IPS-20b (cell line): ENCODE measurements around the gene PFKFB4.
A peak's percentile ranks its signal among the peaks of the same experiment; 100 is the strongest.

Source experiments
- H3K27ac ChIP-seq: one replicate; pipeline ENCODE4 v1.5.1; 2013; ENCODE audit warnings: low read length
- H3K27me3 ChIP-seq: 2 replicates; pipeline ENCODE4 v1.6.1; 2013; ENCODE audit warnings: mild to moderate bottlenecking, low read length, inconsistent platforms; ENCODE audit not compliant: insufficient read depth
- H3K36me3 ChIP-seq: 2 replicates; pipeline ENCODE4 v1.6.1; 2013; ENCODE audit warnings: low read depth, mild to moderate bottlenecking, inconsistent platforms, low read length, moderate library complexity; ENCODE audit not compliant: insufficient read depth
- H3K4me1 ChIP-seq: 2 replicates; pipeline ENCODE4 v1.6.1; 2013; ENCODE audit warnings: mild to moderate bottlenecking, control low read depth, inconsistent platforms, low read length, moderate library complexity; ENCODE audit not compliant: insufficient read depth
- H3K4me3 ChIP-seq: 2 replicates; pipeline ENCODE4 v1.5.1; 2013; ENCODE audit warnings: mild to moderate bottlenecking, low read length, inconsistent platforms
- H3K9ac ChIP-seq: 2 replicates; pipeline ENCODE4 v1.6.1; 2013; ENCODE audit warnings: low read depth, mild to moderate bottlenecking, inconsistent platforms, low read length, moderate library complexity
- H3K9me3 ChIP-seq: 2 replicates; pipeline ENCODE4 v1.6.1; 2013; ENCODE audit warnings: mild to moderate bottlenecking, low read depth, low read length, inconsistent platforms; ENCODE audit not compliant: insufficient read depth

The PFKFB4 gene

GRCh38 chr3:48595075-48595525, 38.5 kb upstream of the PFKFB4 start, which contains the start of gene COL7A1:
Gene COL7A1, minus strand, starts transcription at chr3:48595329. Its CDS starts 170 bp downstream, at chr3:48595159.
- H3K36me3 ChIP-seq = peaks cover 30% of the 10 kb centered on the region
- H3K9ac ChIP-seq = peak within 1 kb of the TSS; percentile 56
- peak within 1 kb of the TSS; percentile 62 for H3K4me3 ChIP-seq
- H3K27ac ChIP-seq = no peak within 1 kb of the TSS
- no peaks in the 10 kb centered on the region for H3K9me3 ChIP-seq
- H3K27me3 ChIP-seq = peaks cover 22% of the 10 kb centered on the region
- no peaks in the 10 kb centered on the region; the same call in none of the 2 replicates for H3K4me1 ChIP-seq

- H3K4me1 ChIP-seq = no peaks in the 10 kb centered on the region; the same call in none of the 2 replicates
- no peaks in the 10 kb centered on the region for H3K9me3 ChIP-seq
- H3K9ac ChIP-seq = peak overlapping the region; percentile 56
- peaks cover 24% of the 10 kb centered on the region for H3K36me3 ChIP-seq
- H3K27me3 ChIP-seq = peaks cover 22% of the 10 kb centered on the region
- no peak overlapping the region for H3K27ac ChIP-seq
- peak overlapping the region; percentile 62 for H3K4me3 ChIP-seq
These were observed 37.9 kb upstream of the PFKFB4 start for GRCh38 chr3:48594417-48595049.

- H3K27ac ChIP-seq = no peak overlapping the region
- H3K4me1 ChIP-seq = no peaks in the 10 kb centered on the region; the same call in none of the 2 replicates
- no peak overlapping the region for H3K4me3 ChIP-seq
- peaks cover 22% of the 10 kb centered on the region for H3K27me3 ChIP-seq
- peaks cover 12% of the 10 kb centered on the region for H3K36me3 ChIP-seq
- no peak overlapping the region for H3K9ac ChIP-seq
- no peaks in the 10 kb centered on the region for H3K9me3 ChIP-seq
These were observed 36.7 kb upstream of the PFKFB4 start for GRCh38 chr3:48593337-48593736.

- H3K4me3 ChIP-seq = no peak overlapping the region
- H3K27ac ChIP-seq = no peak overlapping the region
- H3K36me3 ChIP-seq = peaks cover 5% of the 10 kb centered on the region
- H3K9me3 ChIP-seq = no peaks in the 10 kb centered on the region
- H3K4me1 ChIP-seq = no peaks in the 10 kb centered on the region; the same call in 1 of the 2 replicates
- H3K9ac ChIP-seq = no peak overlapping the region; the same call in 1 of the 2 replicates
- H3K27me3 ChIP-seq = peaks cover 22% of the 10 kb centered on the region
These were observed 36.0 kb upstream of the PFKFB4 start for GRCh38 chr3:48592519-48593087.

GRCh38 chr3:48591886-48592518, 35.4 kb upstream of the PFKFB4 start:
- Histone ChIP-seq H3K4me1 (no peaks in the 10 kb centered on the region; the same call in 1 of the 2 replicates), H3K27me3 (peaks cover 22% of the 10 kb centered on the region), H3K27ac (no peak overlapping the region), H3K36me3 (no peaks in the 10 kb centered on the region; the same call in 1 of the 2 replicates), H3K9me3 (no peaks in the 10 kb centered on the region), H3K9ac (no peak overlapping the region), H3K4me3 (no peak overlapping the region)

- H3K36me3 ChIP-seq = no peaks in the 10 kb centered on the region; the same call in 1 of the 2 replicates
- no peak overlapping the region for H3K9ac ChIP-seq
- no peaks in the 10 kb centered on the region for H3K9me3 ChIP-seq
- H3K27ac ChIP-seq = no peak overlapping the region
- no peaks in the 10 kb centered on the region; the same call in 1 of the 2 replicates for H3K4me1 ChIP-seq
- no peak overlapping the region for H3K4me3 ChIP-seq
- peaks cover 22% of the 10 kb centered on the region for H3K27me3 ChIP-seq
These were observed 34.8 kb upstream of the PFKFB4 start for GRCh38 chr3:48591436-48591835.

- H3K4me3 ChIP-seq = peak overlapping the region; percentile 29; the same call in 1 of the 2 replicates
- H3K27ac ChIP-seq = no peak overlapping the region
- H3K36me3 ChIP-seq = no peaks in the 10 kb centered on the region; the same call in 1 of the 2 replicates
These were observed 31.6 kb upstream of the PFKFB4 start for GRCh38 chr3:48588230-48588629.

GRCh38 chr3:48587686-48588085, 31.1 kb upstream of the PFKFB4 start:
- Histone ChIP-seq H3K4me3 (no peak overlapping the region), H3K4me1 (no peaks in the 10 kb centered on the region), H3K27me3 (no peaks in the 10 kb centered on the region), H3K27ac (no peak overlapping the region), H3K9me3 (no peaks in the 10 kb centered on the region), H3K36me3 (no peaks in the 10 kb centered on the region; the same call in 1 of the 2 replicates), H3K9ac (no peak overlapping the region)

More at GRCh38 chr3:48588230-48588629, 31.6 kb upstream of the PFKFB4 start:
- Histone ChIP-seq H3K9me3 (no peaks in the 10 kb centered on the region), H3K9ac (no peak overlapping the region), H3K4me1 (no peaks in the 10 kb centered on the region), H3K27me3 (no peaks in the 10 kb centered on the region)

- Histone ChIP-seq H3K9ac (no peak overlapping the region), H3K4me3 (no peak overlapping the region), H3K4me1 (no peaks in the 10 kb centered on the region), H3K27me3 (no peaks in the 10 kb centered on the region), H3K27ac (no peak overlapping the region), H3K9me3 (no peaks in the 10 kb centered on the region), H3K36me3 (no peaks in the 10 kb centered on the region; the same call in 1 of the 2 replicates)
These were observed 28.8 kb upstream of the PFKFB4 start for GRCh38 chr3:48585411-48585810.

- H3K27ac ChIP-seq = no peak overlapping the region
- H3K27me3 ChIP-seq = no peaks in the 10 kb centered on the region
- H3K9ac ChIP-seq = no peak overlapping the region
- no peak overlapping the region for H3K4me3 ChIP-seq
- no peaks in the 10 kb centered on the region for H3K4me1 ChIP-seq
- no peaks in the 10 kb centered on the region; the same call in 1 of the 2 replicates for H3K36me3 ChIP-seq
- H3K9me3 ChIP-seq = no peaks in the 10 kb centered on the region
These were observed 28.2 kb upstream of the PFKFB4 start for GRCh38 chr3:48584836-48585235.

- Histone ChIP-seq H3K4me1 (no peaks in the 10 kb centered on the region), H3K9ac (no peak overlapping the region), H3K4me3 (no peak overlapping the region), H3K27ac (no peak overlapping the region), H3K9me3 (no peaks in the 10 kb centered on the region), H3K36me3 (peaks cover 5% of the 10 kb centered on the region; the same call in 1 of the 2 replicates), H3K27me3 (no peaks in the 10 kb centered on the region)
These were observed 25.2 kb upstream of the PFKFB4 start for GRCh38 chr3:48581621-48582481.
